Endothelial cell of umbilical vein (primary cell): ENCODE results near the gene HAPLN1. TPM values are rescaled to one million over a fixed set of nuclear protein-coding genes. Genes with fewer than 3 reads are reported as not detected.

Experiments used
- BruUV-seq: library from RNA; stranded (reverse); fragments of 400-500 nt; replicated peaks from 2 replicates; lab custom pipeline; 2021; lab: Mats Ljungman, UMichigan
- CTCF ChIA-PET: fragments of 300-600, 350-600 bp; sonication (Branson Sonifier 250); formaldehyde crosslinking; loops from one replicate; lab custom pipeline; 2021; ENCODE audit warnings: antibody characterized with exemption, inconsistent platforms; lab: Charles Lee
- POLR2A ChIA-PET: fragments of 300-600, 350-600 bp; sonication (Branson Sonifier 250); formaldehyde crosslinking; loops from one replicate; lab custom pipeline; 2021; ENCODE audit warnings: antibody characterized with exemption, inconsistent platforms; lab: Charles Lee
- DNase-seq: peaks from one replicate; pipeline ENCODE4 v3.0.0-alpha.2; 2011; ENCODE audit warnings: low read depth, low spot score
- FAIRE-seq: peaks from 2 replicates; lab custom pipeline; 2011; peaks lifted over from hg19 to GRCh38; lab: Jason Lieb, UNC
- H2AFZ ChIP-seq: 2 replicates; pipeline ENCODE4 v1.6.0; 2012; ENCODE audit warnings: low read depth, low read length, control low read depth, inconsistent platforms
- H3K27ac ChIP-seq: 2 replicates; pipeline ENCODE4 v1.5.1; 2011; ENCODE audit warnings: low read depth, mild to moderate bottlenecking, control low read depth, low read length, moderate library complexity; ENCODE audit not compliant: insufficient read depth
- H3K27me3 ChIP-seq, 2 experiments: 2 replicates each; pipeline versions ENCODE4 v1.6.0 to v1.6.1; 2011; ENCODE audit warnings: low read length in 2 of 2, mixed read lengths in 1 of 2; ENCODE audit not compliant: control insufficient read depth in 2 of 2, insufficient read depth in 2 of 2
- H3K36me3 ChIP-seq, 2 experiments: 2 replicates in 1 of 2; 3 replicates in 1 of 2; pipeline ENCODE4 v1.5.1; 2011; ENCODE audit warnings: low read length in 2 of 2, mild to moderate bottlenecking in 1 of 2, moderate library complexity in 1 of 2; ENCODE audit not compliant: control insufficient read depth in 2 of 2, insufficient read depth in 2 of 2; ENCODE audit errors: extremely low read depth in 1 of 2
- H3K4me1 ChIP-seq: 3 replicates; pipeline ENCODE4 v1.5.1; 2011; ENCODE audit warnings: mild to moderate bottlenecking, low read length; ENCODE audit not compliant: control insufficient read depth, insufficient read depth; ENCODE audit errors: extremely low read depth
- H3K4me2 ChIP-seq: 2 replicates; pipeline ENCODE4 v1.6.1; 2011; ENCODE audit warnings: low read length, control low read depth, mixed read lengths; ENCODE audit not compliant: insufficient read depth
- H3K4me3 ChIP-seq, 3 experiments: fragments of 200-600 bp in 1 of 3; sonication (generic), shearing (Covaris generic) in 1 of 3; replicated peaks in 1 of 3; 2 replicates each; pipeline ENCODE4 v1.5.1; 2011 to 2016; ENCODE audit warnings: control low read depth in 3 of 3, low read length in 3 of 3, mild to moderate bottlenecking in 2 of 3, inconsistent platforms in 1 of 3, low read depth in 1 of 3, moderate library complexity in 1 of 3; ENCODE audit not compliant: insufficient read depth in 1 of 3
- H3K79me2 ChIP-seq: 2 replicates; pipeline ENCODE4 v1.6.0; 2012; ENCODE audit warnings: low read length, inconsistent platforms; ENCODE audit not compliant: control insufficient read depth, insufficient read depth
- H3K9ac ChIP-seq: replicated peaks from 2 replicates; pipeline ENCODE3; 2011; ENCODE audit warnings: low read length, control low read depth; ENCODE audit not compliant: insufficient read depth; ENCODE audit errors: extremely low read depth
- H3K9me1 ChIP-seq: replicated peaks from 3 replicates; pipeline ENCODE4 v1.6.0; 2011; ENCODE audit warnings: mild to moderate bottlenecking, low read length; ENCODE audit not compliant: control insufficient read depth, insufficient read depth; ENCODE audit errors: extremely low read depth
- H3K9me3 ChIP-seq: replicated peaks from 2 replicates; pipeline ENCODE4 v1.5.1; 2012; ENCODE audit warnings: low read length, inconsistent platforms; ENCODE audit not compliant: control insufficient read depth, insufficient read depth
- H4K20me1 ChIP-seq: replicated peaks from 2 replicates; pipeline ENCODE3; 2011; ENCODE audit warnings: mild to moderate bottlenecking, low read length; ENCODE audit not compliant: control insufficient read depth, insufficient read depth; ENCODE audit errors: extremely low read depth
- CTCF ChIP-seq, 2 donors: IDR thresholded peaks; 1 replicate in 1 of 2; 2 replicates in 1 of 2; pipeline ENCODE4 v1.5.1; 2011; ENCODE audit warnings: low read length in 2 of 2, mild to moderate bottlenecking in 2 of 2, moderate library complexity in 2 of 2, control low read depth in 1 of 2, inconsistent platforms in 1 of 2, low read depth in 1 of 2; ENCODE audit not compliant: insufficient read depth in 1 of 2; ENCODE audit errors: extremely low read depth in 1 of 2
- EZH2 ChIP-seq: IDR thresholded peaks from 2 replicates; pipeline ENCODE4 v1.6.1; 2012; ENCODE audit warnings: borderline replicate concordance, low read depth, mild to moderate bottlenecking, moderate library complexity, low read length, inconsistent platforms; ENCODE audit not compliant: severe bottlenecking
- FOS ChIP-seq: IDR thresholded peaks from 2 replicates; pipeline ENCODE4 v1.6.1; 2011; ENCODE audit warnings: mild to moderate bottlenecking, low read length, moderate library complexity, borderline replicate concordance; ENCODE audit not compliant: insufficient read depth
- GATA2 ChIP-seq: IDR thresholded peaks from 2 replicates; pipeline ENCODE4 v1.7.0; 2011; ENCODE audit warnings: low read depth, mild to moderate bottlenecking, moderate library complexity, mixed read lengths, low read length; ENCODE audit not compliant: insufficient read length, insufficient read depth
- JUN ChIP-seq: IDR thresholded peaks from 2 replicates; pipeline ENCODE4 v1.6.1; 2011; ENCODE audit warnings: borderline replicate concordance, low read depth; ENCODE audit not compliant: insufficient read length, insufficient read depth
- MAX ChIP-seq: IDR thresholded peaks from 2 replicates; pipeline ENCODE4 v1.6.1; 2011; ENCODE audit not compliant: insufficient read depth, insufficient read length
- MYC ChIP-seq: IDR thresholded peaks from one replicate; pipeline ENCODE4 v1.6.1; 2011; ENCODE audit warnings: mild to moderate bottlenecking, low read depth, low read length
- POLR2A ChIP-seq: IDR thresholded peaks from 2 replicates; pipeline ENCODE4 v1.6.1; 2012; ENCODE audit warnings: low read depth, mild to moderate bottlenecking, control low read depth, low read length
- POLR2AphosphoS5 ChIP-seq: IDR thresholded peaks from 2 replicates; pipeline ENCODE4 v1.6.1; 2012; ENCODE audit warnings: low read depth, mild to moderate bottlenecking, control low read depth, low read length, moderate library complexity; ENCODE audit not compliant: insufficient read depth
- dilution Hi-C: fragments of 300-500 bp; cut with MboI; formaldehyde crosslinking; loops from one replicate; pipeline ENCODE4 v1.15.0; 2019; ENCODE audit warnings: low sequenced_read_pairs; ENCODE audit not compliant: extremely low pct_ligation_motif_present
- intact Hi-C: fragments of 100-400 bp; cut with micrococcal nuclease; formaldehyde crosslinking; loops from one replicate; pipeline ENCODE4 v1.10.0; 2022
- polyA plus RNA-seq, 4 experiments: library from polyadenylated mRNA; depleted of rRNA in 3 of 4; stranded (reverse) in 3 of 4; unstranded in 1 of 4; fragments of >200 nt; gene quantifications; 2 replicates each; pipeline versions ENCODE4 v1.2.1 to v1.2.3, GENCODE V29; 2011 to 2012; ENCODE audit warnings: missing spikeins in 1 of 4
- total RNA-seq: library from RNA; stranded (reverse); gene quantifications from 2 replicates; pipeline ENCODE4 v1.2.3, GENCODE V29; 2021

Gene HAPLN1
- total and polyA plus RNA-seq, 2 donors (not counting 3 experiments of a cell fraction or from before 2014, with no cell fraction given), result 0.04 TPM; not detected in 1

DNA sequence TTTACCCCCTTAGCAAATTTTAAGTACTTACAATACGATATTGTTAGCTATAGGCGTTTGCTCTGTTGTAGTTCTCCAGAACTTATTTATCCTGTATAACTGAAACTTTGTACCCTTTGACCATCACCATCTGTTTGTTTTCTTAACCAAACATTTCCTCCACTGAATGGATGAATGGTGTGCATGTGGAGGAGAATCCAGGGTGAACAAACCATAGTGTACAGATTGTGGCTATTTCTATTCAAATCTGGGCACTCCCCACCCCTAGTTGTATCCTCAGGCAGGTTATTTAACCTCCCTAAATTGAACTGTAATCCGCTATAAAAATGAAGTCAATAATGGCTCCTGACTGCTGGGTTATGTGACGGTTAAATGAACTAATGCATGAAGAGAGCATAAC is 21.4 kb upstream of the HAPLN1 start:
- H2AFZ ChIP-seq, result no peak overlapping the region
- FAIRE-seq, result no peak
- TF ChIP-seq CTCF (IDR thresholded peaks at IDR 0.05; ENCODE audit: extremely low read depth in 1 of 2, insufficient read depth in 1 of 2, low read depth in 1 of 2, low read length in 2 of 2) (no peak), JUN (no peak), EZH2 (no peak), GATA2 (no peak), MAX (no peak), MYC (no peak), FOS (no peak), POLR2AphosphoS5 (no peak), POLR2A (no peak)
- no peak overlapping the region for H3K27ac ChIP-seq
- ChIA-PET POLR2A (no interaction called here), CTCF (interaction anchor here (1.3 kb wide), 1 partner anchor 25 kb away, joined by 3 read pairs; no protein-coding TSS in a partner anchor)
- no peaks in the 10 kb centered on the region for H3K36me3 ChIP-seq
- H3K9ac ChIP-seq, result no peak overlapping the region
- intact Hi-C loops (no loop called here), dilution Hi-C loops (no loop called here)
- H4K20me1 ChIP-seq, result no peaks in the 10 kb centered on the region
- no peak overlapping the region for H3K4me2 ChIP-seq
- no peaks in the 10 kb centered on the region for H3K79me2 ChIP-seq
- DNase-seq, result no peak
- no peaks in the 10 kb centered on the region for H3K4me1 ChIP-seq
- no TSS peak for BruUV-seq
- H3K9me1 ChIP-seq, result no peaks in the 10 kb centered on the region
- no peak overlapping the region for H3K4me3 ChIP-seq
- H3K9me3 ChIP-seq, result no peaks in the 10 kb centered on the region
- no peaks in the 10 kb centered on the region for H3K27me3 ChIP-seq
